Suppressor macrophage treated with lipopolysaccharide for 4 hours (primary cell): Measurements from ENCODE around the gene ABI3.

Source experiments
- DNase-seq: peaks from one replicate; pipeline ENCODE4 v3.0.0-alpha.2; 2020

Gene ABI3

DNA sequence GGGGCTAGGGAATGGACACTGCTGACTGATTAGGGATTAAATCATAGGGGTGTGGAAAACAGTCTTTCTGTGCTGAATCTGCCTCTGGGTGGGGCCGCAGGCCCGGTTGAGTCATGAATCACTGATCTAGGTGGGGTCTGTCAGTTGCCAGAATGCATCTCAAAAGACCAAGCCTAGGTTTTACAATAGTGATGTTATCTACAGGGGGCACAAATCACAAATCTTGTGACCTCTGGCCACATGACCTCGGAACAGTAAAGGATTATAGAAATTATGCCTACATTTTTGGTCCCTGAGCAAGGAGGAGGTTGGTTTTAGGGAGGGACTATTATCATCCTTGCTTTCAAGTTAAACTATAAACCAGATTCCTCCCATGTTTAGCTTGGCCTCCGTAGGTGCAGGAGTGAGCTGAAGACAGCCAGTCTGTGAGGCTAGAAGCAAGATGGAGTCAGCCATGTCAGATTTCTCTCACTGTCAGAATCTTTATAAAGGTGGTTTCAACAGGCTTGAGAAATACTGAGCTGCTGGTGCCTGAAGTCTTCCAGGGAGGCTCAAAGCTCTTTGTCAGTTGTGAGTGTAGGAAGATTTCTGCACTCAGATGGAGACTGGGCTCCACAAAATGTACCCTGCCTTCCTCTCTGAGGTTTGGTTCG, 13.0 kb upstream of the ABI3 start:
- DNase-seq = no peak

DNA sequence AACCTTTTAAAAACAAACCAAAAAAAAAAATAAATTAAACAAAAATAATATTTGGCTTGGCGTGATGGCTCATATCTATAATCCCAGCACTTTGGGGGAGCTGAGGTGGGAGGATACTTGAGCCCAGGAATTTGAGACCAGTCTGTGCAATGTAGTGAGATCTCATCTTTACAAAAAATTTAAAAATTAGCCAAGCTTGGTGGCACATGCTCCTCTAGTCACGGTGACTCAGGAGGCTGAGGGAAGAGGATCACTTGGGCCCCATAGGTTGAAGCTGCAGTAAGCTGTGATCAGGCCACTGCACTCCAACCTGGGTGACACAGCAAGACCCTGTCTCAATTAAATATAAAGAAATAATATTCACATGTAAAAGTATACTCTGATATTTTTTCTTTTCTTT, 12.3 kb upstream of the ABI3 start:
- DNase-seq = peak; percentile 40

DNA sequence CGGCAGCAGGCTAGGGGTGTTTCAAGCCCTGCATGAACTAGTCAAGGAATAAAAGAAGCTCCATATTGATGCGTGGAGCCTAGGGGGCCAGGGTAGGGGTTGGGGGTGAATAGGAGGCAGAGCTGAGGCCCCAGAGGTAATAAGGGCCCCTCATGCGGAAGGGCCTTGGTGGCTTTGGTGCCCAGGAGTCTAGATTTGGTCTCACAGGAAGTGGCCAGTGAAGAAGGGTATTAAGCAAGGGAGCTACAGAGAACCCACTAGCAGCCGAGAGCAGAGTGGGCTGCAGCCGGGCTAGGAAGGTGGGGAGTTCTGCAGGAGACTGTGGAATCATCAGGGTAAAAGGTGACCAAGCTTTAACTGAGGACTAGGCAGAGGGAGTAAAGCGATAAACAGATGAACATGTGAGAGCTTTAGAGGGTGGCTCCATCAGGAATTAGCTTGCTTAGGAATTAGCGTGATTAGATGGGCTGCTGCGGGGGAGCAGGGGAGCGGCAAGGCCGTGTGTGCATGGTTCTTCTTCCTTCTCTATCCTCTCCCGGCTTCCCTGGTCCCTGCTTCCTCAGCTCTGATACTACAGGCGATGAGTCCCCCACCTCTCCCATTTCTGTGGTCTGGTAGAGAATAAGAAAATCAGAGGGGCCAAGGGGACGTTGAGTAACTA, 10.0 kb upstream of the ABI3 start:
- no peak for DNase-seq

DNA sequence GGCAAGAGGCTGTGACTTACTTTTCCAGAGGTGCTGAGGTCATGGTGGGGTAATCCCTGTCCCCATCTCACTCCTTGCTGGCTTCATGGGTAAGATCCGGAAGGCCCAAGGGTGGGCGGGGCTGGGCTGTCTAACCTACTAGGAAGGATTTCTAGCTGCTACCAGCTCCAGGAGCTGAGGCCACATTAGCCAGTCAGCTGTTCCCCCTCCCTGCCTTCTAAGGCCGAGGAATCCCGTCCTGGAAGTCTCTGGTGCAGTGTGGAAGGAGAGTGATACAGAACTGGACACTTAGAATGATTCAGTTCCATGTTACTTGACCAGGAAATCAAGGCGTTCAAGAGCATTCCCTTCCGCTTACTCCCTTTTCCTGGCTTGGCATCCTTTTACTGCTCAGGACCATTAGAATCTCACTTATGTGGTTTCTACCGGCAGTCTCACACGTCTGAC, 9.0 kb upstream of the ABI3 start:
- no peak for DNase-seq

DNA sequence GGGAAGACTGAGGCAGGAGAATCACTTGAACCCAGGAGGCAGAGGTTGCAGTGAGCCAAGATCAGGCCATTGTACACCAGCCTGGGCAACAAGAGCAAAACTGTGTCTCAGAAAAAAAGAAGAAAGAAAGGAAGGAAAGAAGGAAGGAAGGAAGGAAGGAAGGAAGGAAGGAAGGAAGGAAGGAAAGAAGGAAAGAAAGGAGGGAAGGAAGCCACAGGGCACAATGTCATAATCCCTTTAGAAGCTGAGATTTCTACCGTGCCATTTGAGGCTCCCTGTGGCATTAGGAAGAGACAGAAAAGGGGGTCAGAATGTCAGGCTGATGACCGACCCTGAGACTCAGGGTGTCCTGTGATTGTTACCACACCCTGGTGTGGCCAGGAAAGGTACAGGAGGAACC, 6.7 kb upstream of the ABI3 start:
- DNase-seq = no peak

DNA sequence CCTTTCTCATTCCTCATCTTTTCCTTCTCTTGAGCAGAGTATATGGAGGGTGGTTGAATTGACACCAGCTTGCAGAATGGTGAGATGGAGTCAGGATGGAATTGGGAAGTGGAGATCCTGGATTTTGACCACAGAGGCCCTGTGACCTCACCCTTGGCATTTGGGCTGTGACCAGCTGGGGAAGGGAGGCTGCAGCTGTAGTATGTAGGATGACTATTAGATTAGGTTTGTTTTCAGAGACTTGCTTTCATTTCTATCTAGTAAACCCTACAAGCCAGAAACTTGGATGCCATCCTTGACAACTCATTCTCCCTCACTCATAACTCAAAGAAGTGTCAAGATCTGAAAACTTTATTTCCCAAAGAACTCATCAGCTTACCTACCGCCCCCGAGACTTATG, 6.0 kb upstream of the ABI3 start:
- DNase-seq = peak; percentile 56

DNA sequence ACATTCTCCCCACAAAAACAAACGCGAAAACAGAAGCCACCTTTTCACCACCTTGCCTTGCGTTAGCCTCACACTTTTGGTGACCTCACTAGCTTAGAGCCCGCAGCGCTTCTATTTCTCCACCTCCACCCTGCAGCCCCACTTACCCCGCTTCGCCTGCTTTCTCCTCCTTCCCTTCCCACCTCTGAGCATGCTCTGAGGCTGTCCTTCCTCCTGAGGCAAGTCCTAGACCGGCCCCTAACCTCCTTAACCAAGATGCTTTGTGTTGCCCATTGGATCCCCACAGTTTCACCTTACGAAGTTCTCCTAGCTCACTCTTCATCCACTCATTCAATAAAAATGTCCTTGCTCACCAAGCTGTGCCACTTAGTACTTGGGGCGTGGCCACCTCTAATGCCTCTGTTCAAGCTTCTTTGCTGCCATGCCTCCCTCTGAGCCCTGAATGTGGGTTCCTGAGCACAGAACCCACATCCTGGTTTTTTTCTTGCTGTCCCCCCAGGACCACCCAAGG, 1.4 kb upstream of the ABI3 start:
- no peak for DNase-seq

DNA sequence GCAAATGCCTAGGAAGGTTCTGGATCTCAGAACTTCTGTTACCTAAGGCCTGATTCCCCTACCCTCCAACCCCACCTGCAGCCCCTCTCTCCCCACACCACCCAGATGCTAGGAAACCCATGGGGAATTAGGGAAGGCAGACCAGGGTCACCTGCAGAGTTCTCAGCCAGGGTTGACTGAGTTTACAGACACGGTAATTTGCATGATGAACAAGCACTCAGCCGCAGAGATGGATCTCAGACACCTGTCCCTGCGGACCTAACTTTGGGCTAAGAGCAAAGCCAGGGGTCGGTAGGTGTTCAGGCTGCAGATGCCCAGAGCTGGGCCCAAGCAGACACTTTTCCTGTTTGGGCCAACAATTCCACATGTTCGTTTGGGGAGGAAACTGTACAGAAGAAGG, 2.9 kb downstream of the ABI3 start:
- no peak for DNase-seq

DNA sequence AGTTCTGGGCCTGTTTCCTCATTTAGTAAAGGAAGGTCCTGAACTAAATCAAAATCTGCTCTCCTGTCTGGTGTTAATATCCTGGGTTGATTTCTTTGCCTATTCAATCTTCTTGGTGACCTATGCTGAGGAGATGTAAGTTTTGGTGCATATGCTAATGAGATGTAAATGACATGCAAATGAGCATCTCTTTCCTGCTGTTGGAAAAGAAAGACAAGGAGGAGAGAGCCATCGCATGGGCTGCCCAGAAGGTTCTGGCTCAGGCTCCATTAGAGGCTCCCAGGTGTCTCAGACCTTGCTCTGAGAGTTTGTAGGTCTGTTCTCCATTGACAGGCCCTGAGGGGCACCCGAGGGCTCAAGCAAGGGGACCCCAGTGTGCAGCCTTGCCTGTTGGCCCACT, 3.3 kb downstream of the ABI3 start:
- no peak for DNase-seq

DNA sequence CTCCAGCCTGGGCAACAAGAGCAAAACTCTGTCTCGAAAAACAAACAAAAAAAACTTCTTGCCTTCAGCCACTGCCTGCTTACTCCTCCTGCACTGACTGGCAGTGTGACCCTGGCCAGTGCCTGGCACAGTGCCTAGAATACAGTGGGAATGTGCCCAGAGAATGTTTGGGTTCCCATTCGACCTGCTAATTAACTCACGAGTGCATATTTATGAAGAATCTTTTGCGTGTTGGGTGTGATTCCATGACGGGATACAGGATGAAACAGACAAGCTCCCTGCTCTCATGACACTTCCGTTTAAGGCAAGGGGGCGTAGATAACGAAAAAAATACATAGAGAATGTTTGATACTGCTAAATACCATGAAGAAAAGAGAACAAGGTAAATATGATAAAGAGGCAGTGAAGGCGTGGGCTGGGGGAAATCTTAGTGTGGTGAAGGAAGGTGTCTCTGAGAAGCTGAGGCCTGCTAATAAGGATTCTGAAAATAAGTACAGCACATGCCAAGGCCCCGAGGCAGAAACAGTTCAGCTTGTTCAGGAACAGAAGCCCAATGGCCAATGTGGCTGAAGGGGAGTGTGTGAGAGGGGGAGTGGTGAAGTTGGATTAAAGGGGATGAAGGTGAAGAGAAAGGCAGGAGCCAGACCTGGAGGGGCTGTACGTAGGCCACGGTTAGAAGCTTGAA, 4.3 kb downstream of the ABI3 start:
- no peak for DNase-seq

DNA sequence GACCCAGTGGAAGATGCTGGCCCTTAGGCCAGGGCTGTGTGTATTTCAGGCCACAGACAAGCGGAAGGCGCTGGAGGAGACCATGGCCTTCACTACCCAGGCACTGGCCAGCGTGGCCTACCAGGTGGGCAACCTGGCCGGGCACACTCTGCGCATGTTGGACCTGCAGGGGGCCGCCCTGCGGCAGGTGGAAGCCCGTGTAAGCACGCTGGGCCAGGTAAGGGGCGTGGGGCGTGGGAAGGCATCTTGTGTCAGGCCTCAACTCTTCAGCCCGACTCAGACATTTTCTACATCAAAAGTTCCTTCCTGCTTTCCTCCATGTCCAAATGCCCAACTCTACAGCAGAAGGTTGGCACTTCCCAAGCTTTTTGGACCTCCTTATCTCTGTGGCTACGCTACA, 6.0 kb downstream of the ABI3 start:
- no peak for DNase-seq

DNA sequence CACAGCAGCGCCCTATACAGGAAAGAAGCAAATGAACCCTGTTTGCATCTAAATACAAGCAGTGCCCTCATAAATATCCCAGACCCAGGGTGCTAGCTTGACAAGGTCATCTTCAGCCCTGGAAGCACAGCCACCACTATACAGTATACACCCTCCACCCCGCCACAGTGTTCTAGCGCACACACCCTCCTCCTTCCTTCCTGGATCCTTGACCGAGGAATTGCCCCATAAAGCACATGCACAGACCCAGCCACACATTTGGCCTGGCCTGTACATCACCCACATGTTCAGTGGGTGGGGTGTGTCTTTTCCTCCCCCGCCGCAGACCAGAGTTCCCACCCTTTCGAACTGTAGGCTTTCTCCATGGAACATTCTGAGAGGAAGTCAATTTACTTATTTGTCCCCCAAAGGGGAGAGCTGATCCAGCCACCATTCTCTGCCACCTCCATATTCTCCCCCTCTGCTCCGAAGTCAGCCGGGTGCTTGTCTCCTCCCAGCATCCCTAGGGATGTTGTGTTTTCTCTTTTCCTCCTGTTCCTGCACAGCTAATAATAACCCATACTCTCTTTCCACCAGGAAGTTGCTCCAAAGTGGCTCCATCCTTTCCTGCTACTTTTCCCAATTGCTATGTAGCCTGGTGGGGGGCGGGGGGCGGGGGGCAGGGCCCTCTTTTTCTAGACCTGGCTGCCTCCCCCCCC, 6.6 kb downstream of the ABI3 start:
- DNase-seq = peak; percentile 70

DNA sequence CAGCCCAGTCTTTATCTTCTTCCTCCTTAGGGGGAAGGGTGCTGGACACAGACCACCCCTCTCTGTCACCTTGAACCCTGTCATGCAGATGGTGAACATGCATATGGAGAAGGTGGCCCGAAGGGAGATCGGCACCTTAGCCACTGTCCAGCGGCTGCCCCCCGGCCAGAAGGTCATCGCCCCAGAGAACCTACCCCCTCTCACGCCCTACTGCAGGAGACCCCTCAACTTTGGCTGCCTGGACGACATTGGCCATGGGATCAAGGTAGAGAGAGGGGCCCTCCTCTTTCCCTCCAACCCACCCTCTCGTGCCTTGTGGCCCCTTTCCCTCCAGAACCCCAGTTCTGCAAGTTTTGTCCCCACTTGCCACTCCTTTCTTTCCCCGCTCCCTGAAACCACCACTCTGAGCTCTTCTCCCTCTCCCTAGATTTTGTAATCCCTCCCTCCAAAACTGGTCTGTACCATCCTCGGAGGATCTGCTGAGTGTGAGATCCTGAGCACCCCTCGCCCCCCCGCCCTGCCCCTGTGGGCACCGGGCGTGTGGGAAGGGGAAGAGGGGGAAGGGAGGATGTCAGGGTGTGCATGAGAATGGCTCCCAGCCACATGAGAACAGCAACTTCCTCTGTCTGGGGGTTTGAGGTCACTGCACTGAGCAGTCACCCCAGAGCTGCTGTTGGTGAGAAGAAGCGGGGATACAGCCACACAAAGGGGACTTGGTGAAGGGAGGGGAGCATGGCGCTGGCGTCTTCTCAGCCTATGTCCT, 7.3 kb downstream of the ABI3 start:
- peak; percentile 73 for DNase-seq

DNA sequence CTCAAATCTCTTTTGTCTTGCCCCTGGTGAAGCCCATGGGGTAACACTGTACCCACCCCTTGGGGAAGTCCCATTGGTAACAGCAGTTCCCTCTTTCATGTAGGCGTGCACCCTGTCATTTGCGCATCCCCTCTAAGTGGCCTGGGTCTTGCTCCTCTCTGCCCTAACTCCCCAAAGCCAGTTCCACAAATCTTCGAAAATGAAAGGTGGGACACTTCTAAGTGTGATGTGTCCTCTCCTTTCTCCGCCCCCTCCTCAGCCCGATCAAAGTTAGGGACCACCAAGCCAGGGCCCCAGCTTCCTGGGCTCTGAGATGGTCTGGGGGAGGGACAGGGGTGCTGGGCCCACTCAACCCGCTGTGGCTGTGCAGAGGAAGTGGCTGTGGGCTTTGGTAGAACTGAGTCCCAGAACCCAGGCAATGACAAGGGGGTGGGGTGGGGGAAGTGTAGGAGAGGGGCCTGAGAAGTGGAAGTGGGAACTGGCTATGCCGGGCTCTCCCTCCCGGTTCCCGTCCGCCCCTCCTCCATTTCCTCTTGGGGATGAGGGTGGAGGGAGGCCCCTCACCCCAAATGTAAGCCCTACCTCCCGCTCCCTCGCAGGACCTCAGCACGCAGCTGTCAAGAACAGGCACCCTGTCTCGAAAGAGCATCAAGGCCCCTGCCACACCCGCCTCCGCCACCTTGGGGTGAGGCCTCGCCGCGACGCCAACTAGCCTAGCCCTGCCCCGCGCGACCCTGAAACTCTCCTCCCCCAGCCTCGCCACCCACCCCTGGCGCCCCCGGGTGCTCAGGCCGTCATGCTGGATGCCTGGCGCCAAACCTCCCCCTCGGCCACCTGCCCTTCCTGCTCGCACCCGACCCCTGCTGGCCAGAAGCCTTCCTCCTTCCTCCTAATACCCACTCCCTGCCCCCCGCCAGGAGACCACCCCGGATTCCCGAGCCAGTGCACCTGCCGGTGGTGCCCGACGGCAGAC, 8.7 kb downstream of the ABI3 start:
- peak; percentile 77 for DNase-seq

DNA sequence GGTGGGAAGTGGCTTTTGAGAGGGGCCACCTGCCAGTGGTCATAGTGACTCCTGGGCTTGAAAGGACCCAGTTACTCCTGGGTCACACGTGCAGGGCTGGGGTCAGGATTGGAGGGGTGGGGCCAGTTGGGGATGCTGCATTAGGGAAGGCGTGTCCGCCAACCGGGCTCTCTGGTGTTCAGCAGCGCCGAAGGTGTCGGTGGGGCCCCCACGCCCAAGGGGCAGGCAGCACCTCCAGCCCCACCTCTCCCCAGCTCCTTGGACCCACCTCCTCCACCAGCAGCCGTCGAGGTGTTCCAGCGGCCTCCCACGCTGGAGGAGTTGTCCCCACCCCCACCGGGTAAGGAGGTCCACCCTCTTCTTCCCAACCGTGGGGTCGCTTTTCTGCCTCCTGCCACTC, 9.5 kb downstream of the ABI3 start:
- DNase-seq = no peak

DNA sequence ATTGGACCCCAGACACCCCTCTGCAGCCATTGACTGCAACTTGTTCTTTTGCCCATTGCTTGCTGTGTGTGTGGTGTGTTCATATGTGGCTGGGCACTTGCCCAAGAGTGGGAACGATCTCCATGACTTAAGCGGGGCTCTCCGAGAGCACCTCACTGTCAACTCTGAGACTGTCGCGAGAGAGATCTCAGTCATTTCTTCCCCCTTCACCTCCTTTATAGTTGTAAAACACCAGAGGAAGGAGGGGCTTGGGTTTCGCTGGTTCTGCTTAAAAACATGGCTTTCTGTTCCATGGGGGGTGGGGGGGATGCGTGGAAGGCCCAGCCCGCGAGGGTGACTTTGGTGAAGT, 12.6 kb downstream of the ABI3 start:
- DNase-seq = no peak

DNA sequence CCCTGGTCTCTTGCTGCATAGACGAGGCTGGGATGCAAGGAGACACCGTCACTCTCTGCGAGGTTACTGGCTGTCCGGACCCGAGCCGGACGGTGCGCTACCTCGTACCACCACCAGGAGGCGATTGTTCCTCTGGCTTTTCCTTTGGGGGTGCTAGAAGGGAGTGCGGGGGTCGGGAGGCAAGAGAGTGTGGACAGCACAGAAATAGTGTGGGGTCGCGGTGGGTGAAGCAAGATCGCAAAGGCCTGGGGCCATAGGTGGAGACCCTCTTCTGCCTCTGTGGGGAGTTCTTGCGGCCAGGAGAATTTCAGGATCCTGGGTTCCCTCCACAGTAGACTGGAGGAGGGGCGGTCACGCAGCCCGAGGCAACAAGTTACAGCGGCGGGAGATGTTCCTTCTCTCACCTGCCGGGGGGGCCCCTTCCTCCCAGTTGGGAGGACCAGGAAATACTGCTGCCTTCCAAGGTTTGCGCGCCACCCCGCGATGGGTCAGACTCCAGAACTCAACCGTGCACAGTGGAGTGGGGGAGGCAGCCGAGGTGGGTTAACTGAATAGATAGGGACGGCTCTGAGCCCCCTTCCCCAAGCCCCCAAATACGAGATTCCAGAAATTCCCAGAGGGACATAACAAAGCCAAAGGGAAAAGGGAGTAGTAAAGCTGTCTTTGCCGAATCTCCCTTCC, 13.2 kb downstream of the ABI3 start:
- DNase-seq = peak; percentile 66

DNA sequence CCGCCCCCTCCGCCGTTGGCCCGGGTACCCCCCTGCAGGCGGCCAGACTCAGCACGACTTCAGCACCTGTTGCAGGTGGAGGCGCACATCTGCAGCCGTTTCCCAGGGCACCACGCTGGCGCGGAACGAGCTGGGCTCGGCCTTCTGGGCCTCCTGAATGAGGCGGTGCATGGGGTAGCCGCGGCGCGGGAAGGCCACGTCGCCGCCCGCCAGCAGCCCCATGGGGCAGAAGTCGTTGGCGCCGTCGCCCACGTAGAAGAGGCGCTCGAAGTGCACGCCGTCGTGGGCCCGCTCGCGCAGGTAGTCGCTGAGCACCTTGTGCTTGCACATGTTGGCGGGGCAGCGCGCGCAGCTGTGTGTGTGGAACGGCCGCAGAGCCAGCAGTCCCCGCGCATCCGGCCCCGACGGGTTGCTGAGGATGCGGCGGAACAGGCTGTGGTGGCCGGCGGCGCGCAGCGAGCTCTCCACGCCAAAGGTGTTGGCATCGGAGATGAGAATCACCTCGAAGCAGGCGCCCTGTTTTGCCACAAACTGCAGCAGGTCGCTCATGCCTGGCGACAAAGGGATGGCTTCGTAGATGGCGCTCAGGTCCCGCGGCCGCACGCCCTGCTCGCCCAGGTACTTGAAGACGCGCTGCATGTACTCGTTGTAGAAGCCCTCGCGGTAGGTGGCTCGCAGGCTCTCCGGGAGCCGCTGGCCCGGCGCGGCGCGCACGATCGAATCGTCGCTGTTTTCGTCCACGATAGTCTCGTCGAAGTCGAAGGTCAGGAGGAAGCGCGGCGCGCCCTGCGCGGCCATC, 13.9 kb downstream of the ABI3 start:
- DNase-seq = no peak

DNA sequence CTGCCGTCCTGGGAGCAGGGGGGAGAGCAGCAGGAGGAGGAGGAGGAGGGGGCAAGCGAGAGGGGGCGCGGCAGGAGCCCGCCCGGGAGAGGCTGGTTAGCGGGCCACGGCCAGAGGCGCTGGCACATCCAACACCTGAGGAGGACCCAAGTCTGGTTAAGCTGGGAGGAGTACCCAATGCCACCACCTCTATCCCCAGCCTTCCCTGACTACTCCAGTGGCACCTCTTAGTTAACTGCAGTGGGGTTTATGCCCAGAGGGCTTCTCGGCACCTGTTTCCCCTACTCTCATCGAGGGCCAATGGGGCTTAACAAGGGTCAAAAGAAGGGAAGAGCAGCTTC, 14.5 kb downstream of the ABI3 start:
- DNase-seq = no peak

DNA sequence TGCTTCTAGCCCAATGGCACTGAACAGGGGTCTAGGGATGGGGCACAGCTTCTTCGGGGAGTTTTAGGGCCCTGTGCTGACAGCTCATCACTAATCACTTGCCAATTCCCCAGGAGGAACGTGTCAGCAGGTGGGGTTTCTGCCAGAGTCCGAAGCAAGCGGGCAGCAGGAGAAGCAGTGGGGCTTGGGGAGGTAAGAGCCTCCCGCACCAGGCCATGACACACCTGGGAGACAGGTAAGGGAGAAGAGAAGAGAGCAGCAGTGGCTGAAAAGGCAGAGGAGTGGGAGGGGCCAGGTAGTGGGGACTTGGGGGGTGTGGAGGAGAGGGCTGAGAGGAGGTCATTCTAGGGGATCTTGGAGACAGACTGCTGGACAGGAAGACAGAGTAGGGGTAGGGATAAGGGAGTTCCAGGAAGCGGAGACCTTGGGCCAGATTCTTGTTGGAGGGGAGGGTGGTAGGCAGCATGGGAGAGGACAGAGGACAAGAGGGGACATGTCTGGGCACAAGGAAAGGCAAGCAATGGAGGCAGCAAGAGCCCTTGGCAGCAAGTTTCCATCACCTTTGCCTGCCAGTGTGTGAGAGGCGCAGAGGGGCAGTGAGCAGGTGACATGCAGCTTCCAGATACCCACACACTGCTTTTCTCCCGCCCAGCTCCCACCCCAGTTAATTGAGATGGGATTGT, 15.2 kb downstream of the ABI3 start:
- no peak for DNase-seq
